Neutrophil (primary cell): ENCODE data around the gene ITPR2.
"Not testable (repeated sequence)": the region's sequence is repeated elsewhere in the genome, so short reads cannot be mapped to it uniquely, and the experiment has no call there.

Experiments
- H3K27ac ChIP-seq: fragments of 200-600 bp; sonication (generic); 2 replicates; pipeline ENCODE4 v1.5.1; 2016; ENCODE audit warnings: mild to moderate bottlenecking, moderate library complexity
- H3K27me3 ChIP-seq: fragments of 200-600 bp; sonication (generic); 2 replicates; pipeline ENCODE4 v1.6.0; 2016; ENCODE audit warnings: mild to moderate bottlenecking
- H3K36me3 ChIP-seq: fragments of 200-600 bp; sonication (generic); 2 replicates; pipeline ENCODE4 v1.5.1; 2017
- H3K4me1 ChIP-seq, 2 experiments: fragments of 200-600 bp in 1 of 2; sonication (generic) in 1 of 2; 1 replicate in 1 of 2; 2 replicates in 1 of 2; pipeline versions ENCODE4 v1.5.1 to v1.6.1; 2013 to 2016; ENCODE audit warnings: low read depth in 1 of 2, low read length in 1 of 2, mild to moderate bottlenecking in 1 of 2, moderate library complexity in 1 of 2; ENCODE audit not compliant: control insufficient read depth in 1 of 2, insufficient read depth in 1 of 2
- H3K4me3 ChIP-seq, 2 experiments: fragments of 200-600 bp in 1 of 2; sonication (generic) in 1 of 2; 1 replicate in 1 of 2; 2 replicates in 1 of 2; pipeline ENCODE4 v1.5.1; 2013 to 2016; ENCODE audit warnings: low read depth in 1 of 2, low read length in 1 of 2, mild to moderate bottlenecking in 1 of 2, moderate library complexity in 1 of 2
- H3K9me3 ChIP-seq: fragments of 200-600 bp; sonication (generic); 2 replicates; pipeline ENCODE4 v1.5.1; 2016
- TF ChIP-seq, protein P1 (sequence below): fragments of 200-600 bp; sonication (generic); IDR thresholded peaks from 2 replicates; pipeline ENCODE4 v1.5.1; 2016; ENCODE audit warnings: antibody characterized with exemption

Gene ITPR2

DNA sequence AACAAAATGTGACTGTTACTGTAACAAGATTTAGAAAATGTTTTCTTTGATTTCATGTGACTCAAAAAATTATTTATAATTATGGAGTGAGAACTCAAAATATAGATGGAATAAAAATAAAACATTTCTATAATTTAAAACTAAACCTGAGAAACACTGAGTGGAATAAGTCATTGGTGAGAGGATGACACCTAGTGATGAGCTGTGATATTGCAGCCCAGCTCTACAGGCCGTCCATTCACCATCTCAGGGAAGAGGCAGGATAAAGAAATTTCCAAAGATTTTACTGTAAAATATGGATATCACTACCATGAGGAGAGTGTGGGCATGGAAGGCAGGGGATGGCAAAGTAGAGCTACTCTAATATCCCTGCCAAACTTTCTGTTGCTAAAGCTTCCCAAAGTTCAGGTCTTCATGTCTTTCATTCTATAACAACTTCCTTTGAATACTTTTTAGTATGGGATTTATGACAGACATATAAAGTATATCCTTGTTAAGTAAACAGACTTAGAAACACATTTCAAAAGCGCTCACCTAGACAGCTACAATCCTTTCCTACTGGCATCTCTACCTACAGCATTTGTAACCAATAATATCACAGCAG is 308.0 kb downstream of the ITPR2 start:
- Histone ChIP-seq H3K27me3 (no peaks in the 10 kb centered on the region), H3K4me1 (peaks cover 17 to 25% of the 10 kb centered on the region in 2 experiments), H3K27ac (no peak overlapping the region), H3K4me3 (no peak overlapping the region), H3K36me3 (no peaks in the 10 kb centered on the region), H3K9me3 (no peaks in the 10 kb centered on the region)
- TF ChIP-seq, protein P1, sequence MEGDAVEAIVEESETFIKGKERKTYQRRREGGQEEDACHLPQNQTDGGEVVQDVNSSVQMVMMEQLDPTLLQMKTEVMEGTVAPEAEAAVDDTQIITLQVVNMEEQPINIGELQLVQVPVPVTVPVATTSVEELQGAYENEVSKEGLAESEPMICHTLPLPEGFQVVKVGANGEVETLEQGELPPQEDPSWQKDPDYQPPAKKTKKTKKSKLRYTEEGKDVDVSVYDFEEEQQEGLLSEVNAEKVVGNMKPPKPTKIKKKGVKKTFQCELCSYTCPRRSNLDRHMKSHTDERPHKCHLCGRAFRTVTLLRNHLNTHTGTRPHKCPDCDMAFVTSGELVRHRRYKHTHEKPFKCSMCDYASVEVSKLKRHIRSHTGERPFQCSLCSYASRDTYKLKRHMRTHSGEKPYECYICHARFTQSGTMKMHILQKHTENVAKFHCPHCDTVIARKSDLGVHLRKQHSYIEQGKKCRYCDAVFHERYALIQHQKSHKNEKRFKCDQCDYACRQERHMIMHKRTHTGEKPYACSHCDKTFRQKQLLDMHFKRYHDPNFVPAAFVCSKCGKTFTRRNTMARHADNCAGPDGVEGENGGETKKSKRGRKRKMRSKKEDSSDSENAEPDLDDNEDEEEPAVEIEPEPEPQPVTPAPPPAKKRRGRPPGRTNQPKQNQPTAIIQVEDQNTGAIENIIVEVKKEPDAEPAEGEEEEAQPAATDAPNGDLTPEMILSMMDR = peak; percentile 85

DNA sequence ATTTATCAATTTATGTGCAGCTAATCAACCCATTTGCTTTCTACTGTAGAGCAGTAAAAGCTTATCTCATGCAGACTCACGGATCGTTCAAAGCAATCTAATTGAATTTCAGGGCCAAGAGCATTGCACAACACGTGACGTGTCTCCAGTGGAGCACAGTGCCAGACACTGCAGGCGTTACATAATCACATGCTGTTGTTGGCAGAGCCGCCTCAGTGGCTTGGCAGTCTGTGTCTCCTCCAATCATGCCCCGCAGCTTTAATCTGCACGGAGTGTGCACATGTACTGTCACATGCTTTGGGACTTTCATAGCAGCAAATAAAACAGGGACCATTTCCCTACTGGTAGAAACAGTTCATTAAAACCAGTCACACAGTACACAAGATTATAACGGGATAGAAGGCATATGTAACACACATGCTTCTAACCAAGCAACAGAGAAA is 309.3 kb downstream of the ITPR2 start:
- peak overlapping the region; percentile 52 for H3K27ac ChIP-seq
- H3K4me3 ChIP-seq = no peak overlapping the region
- TF ChIP-seq, protein P1 = no peak

DNA sequence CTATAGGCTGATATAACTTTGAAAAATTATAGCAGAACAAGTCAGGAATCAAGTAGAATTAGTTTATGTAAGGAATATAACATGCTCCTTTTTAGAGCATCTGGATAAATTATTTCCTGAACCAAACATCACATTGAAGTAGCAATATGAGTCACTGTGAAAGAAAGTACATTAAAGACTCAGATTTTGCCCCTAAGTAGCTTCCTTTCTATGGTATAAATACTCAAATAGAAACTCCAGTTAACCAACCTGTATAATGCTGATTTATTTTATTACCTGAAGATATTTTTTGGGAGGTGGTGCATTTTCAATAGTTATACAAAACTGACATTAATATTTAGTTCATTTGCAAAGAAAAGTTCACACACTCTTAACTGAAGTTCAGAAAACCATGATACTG is 312.1 kb downstream of the ITPR2 start:
- H3K36me3 ChIP-seq = no peaks in the 10 kb centered on the region
- TF ChIP-seq, protein P1 = no peak

More for the DNA sequence above, 309.3 kb downstream of the ITPR2 start:
- Histone ChIP-seq H3K4me1 (peaks cover 17 to 28% of the 10 kb centered on the region in 2 experiments), H3K36me3 (no peaks in the 10 kb centered on the region), H3K27me3 (no peaks in the 10 kb centered on the region), H3K9me3 (no peaks in the 10 kb centered on the region)

DNA sequence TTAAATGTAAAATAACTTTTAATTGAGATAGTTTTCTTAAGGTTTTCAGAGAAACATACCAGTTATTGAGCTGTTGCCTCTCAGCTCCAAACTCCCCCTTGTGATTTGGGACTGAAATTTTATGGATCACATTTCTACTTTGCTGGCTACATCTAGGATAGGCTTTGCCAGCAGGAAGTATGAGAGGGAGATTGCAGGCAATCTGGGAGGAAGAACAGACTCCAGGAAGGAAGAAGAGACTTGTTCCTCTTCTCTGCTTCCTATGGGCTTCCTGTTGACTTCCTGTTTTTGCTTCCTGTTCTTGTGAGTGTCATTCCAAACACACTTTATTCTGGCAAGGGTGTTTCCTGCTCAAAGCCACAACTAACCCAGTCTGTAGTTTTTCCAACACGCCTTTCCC is 312.9 kb downstream of the ITPR2 start:
- peaks cover 17 to 28% of the 10 kb centered on the region in 2 experiments for H3K4me1 ChIP-seq

More for the DNA sequence above, 312.1 kb downstream of the ITPR2 start:
- Histone ChIP-seq H3K27ac (peak overlapping the region; percentile 55), H3K27me3 (no peaks in the 10 kb centered on the region), H3K4me3 (no peak overlapping the region), H3K9me3 (no peaks in the 10 kb centered on the region), H3K4me1 (peaks cover 17 to 28% of the 10 kb centered on the region in 2 experiments)

DNA sequence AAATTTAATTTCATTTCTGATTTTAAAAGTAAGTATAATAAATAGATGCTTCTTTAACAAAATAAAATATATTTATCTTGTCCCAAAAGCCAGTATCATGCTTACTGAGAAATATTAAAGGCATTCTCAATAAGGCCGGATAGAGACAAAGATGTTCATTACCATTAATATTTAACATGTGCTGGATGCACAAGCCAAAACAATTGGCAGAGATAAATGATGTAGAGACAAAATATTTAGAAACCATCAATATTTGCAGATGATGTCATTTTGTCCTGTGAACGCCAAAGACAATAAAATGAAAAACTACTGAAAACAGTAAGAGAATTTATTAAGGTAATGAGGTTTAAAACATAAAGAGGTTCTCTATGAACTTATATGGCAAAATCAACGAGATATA is 313.5 kb downstream of the ITPR2 start:
- TF ChIP-seq, protein P1 = no peak
- no peaks in the 10 kb centered on the region for H3K36me3 ChIP-seq

More for the DNA sequence above, 312.9 kb downstream of the ITPR2 start:
- H3K27me3 ChIP-seq = no peaks in the 10 kb centered on the region
- TF ChIP-seq, protein P1 = no peak
- H3K4me3 ChIP-seq = no peak overlapping the region
- no peaks in the 10 kb centered on the region for H3K9me3 ChIP-seq
- no peaks in the 10 kb centered on the region for H3K36me3 ChIP-seq
- H3K27ac ChIP-seq = peak overlapping the region; percentile 55

DNA sequence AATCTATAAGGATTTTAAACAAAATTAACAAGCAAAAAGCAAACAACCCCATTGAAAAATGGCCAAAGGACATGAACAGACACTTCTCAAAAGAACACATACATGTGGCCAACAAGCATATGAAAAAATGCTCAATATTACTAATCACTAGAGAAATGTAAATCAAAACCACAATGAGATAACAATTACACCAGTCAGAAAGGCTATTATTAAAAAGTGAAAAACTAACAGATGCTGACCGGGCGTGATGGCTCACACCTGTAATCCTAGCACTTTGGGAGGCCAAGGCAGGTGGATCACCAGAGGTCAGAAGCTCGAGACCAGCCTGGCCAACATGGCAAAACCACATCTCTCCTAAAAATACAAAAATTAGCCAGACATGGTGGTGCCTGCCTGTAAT is 315.7 kb downstream of the ITPR2 start:
- H3K4me1 ChIP-seq = peaks cover 6 to 12% of the 10 kb centered on the region in 2 experiments
- H3K9me3 ChIP-seq = not testable (repeated sequence)

More for the DNA sequence above, 313.5 kb downstream of the ITPR2 start:
- Histone ChIP-seq H3K9me3 (no peaks in the 10 kb centered on the region), H3K4me1 (peaks cover 17 to 28% of the 10 kb centered on the region in 2 experiments), H3K4me3 (no peak overlapping the region), H3K27ac (no peak overlapping the region), H3K27me3 (no peaks in the 10 kb centered on the region)

More for the DNA sequence above, 315.7 kb downstream of the ITPR2 start:
- not testable (repeated sequence) for H3K36me3 ChIP-seq, H3K27me3 ChIP-seq, H3K4me3 ChIP-seq, H3K27ac ChIP-seq
